Esophagus muscularis mucosa (tissue), 4 donors: ENCODE measurements around the gene NOXA1. TPM values are rescaled to one million over a fixed set of nuclear protein-coding genes. Genes with fewer than 3 reads are reported as not detected.
"Not testable (repeated sequence)": the region's sequence is repeated elsewhere in the genome, so short reads cannot be mapped to it uniquely, and the experiment has no call there.

Experiments
- DNase-seq: peaks from one replicate; pipeline ENCODE4 v3.0.0-alpha.2; 2017; ENCODE audit errors: extremely low spot score
- H3K27ac ChIP-seq, 4 donors: fragments of 200-600 bp; sonication (generic); replicated peaks in 1 of 4; 1 replicate in 3 of 4; 2 replicates in 1 of 4; pipeline ENCODE4 v1.5.1; 2016 to 2019; ENCODE audit warnings: mild to moderate bottlenecking in 1 of 4
- H3K27me3 ChIP-seq, 4 donors: fragments of 200-600 bp; sonication (generic); one replicate each; pipeline versions ENCODE4 v1.5.1 to v1.6.0; 2016 to 2019
- H3K36me3 ChIP-seq, 4 donors: fragments of 200-600 bp; sonication (generic); one replicate each; pipeline ENCODE4 v1.5.1; 2016 to 2019
- H3K4me1 ChIP-seq, 4 donors: fragments of 200-600 bp; sonication (generic); one replicate each; pipeline ENCODE4 v1.5.1; 2016 to 2019
- H3K4me3 ChIP-seq, 4 donors: fragments of 200-600 bp; sonication (generic); 1 replicate in 2 of 4; 2 replicates in 2 of 4; pipeline ENCODE4 v1.5.1; 2016 to 2019; ENCODE audit warnings: mild to moderate bottlenecking in 4 of 4, moderate library complexity in 1 of 4
- H3K9me3 ChIP-seq, 4 donors: fragments of 200-600 bp; sonication (generic); 1 replicate in 3 of 4; 2 replicates in 1 of 4; pipeline ENCODE4 v1.5.1; 2016 to 2019
- EP300 ChIP-seq: sonication (generic); formaldehyde crosslinking; IDR thresholded peaks from one replicate; pipeline ENCODE4 v1.6.1; 2017; ENCODE audit warnings: antibody characterized with exemption
- POLR2A ChIP-seq: fragments of 450-650 bp; IDR thresholded peaks from one replicate; pipeline ENCODE4 v1.6.1; 2017; ENCODE audit warnings: antibody characterized with exemption, moderate library complexity, mild to moderate bottlenecking, low read depth
- POLR2AphosphoS5 ChIP-seq, 2 donors: sonication (generic); formaldehyde crosslinking; IDR thresholded peaks; one replicate each; pipeline ENCODE4 v1.6.1; 2017; ENCODE audit warnings: antibody characterized with exemption in 2 of 2
- WGBS: methylation state at CpG from one replicate; pipeline ENCODE4 v1.1.5; 2018; 5-methylcytosine and 5-hydroxymethylcytosine counted together
- intact Hi-C: fragments of 100-400 bp; cut with DNase I; formaldehyde crosslinking; loops from one replicate; pipeline ENCODE4 v1.15.1; 2023
- total RNA-seq, 4 donors: library from RNA; depleted of rRNA; stranded (reverse); fragments of >200 nt; gene quantifications; one replicate each; pipeline versions ENCODE4 v1.1.0 to v1.2.1, GENCODE V29; 2016
- TF ChIP-seq, protein P1 (sequence below), 3 experiments: fragments of 200-600 bp in 2 of 3; fragments of 450-650 bp in 1 of 3; sonication (generic) in 2 of 3; IDR thresholded peaks; one replicate each; pipeline ENCODE4 v1.5.1; 2017 to 2019; ENCODE audit warnings: antibody characterized with exemption in 3 of 3, mild to moderate bottlenecking in 2 of 3, moderate library complexity in 1 of 3

Gene NOXA1
- total RNA-seq, 4 donors from 2014 or later, result 2.1 to 4.0 (median 3.0) TPM

DNA sequence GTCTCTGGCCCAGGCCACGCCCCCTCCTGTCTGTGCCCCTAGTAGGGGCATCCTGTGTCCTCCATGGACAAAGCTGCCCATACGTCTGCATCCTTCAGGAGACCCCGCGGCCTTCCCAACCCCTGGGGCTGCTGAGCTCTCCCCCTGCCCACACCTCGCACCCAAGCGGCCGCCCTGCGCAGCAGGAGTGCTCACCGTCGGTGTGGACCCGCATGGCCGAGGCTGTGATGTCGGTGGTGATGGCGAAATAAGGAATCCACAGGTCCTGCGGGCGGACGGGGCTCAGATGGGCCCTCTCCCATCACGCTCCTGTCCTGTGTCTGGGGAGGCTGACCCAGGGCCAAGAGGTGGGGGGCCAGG, 40.7 kb downstream of the NOXA1 start:
- H3K27ac ChIP-seq, result no peak overlapping the region
- intact Hi-C loops, result loop anchor here (10.0 kb wide), 1 partner anchor 61 kb away; no protein-coding TSS in a partner anchor
- no peaks in the 10 kb centered on the region for H3K9me3 ChIP-seq
- 95% methylated on average over 7 of the region's 18 CpGs for WGBS
- H3K27me3 ChIP-seq, result no peaks in the 10 kb centered on the region
- DNase-seq, result no peak
- H3K4me3 ChIP-seq, result no peak overlapping the region
- no peak for TF ChIP-seq EP300
- TF ChIP-seq POLR2AphosphoS5 (IDR thresholded peaks at IDR 0.05), result no peak
- TF ChIP-seq POLR2A, result no peak
- TF ChIP-seq, protein P1, sequence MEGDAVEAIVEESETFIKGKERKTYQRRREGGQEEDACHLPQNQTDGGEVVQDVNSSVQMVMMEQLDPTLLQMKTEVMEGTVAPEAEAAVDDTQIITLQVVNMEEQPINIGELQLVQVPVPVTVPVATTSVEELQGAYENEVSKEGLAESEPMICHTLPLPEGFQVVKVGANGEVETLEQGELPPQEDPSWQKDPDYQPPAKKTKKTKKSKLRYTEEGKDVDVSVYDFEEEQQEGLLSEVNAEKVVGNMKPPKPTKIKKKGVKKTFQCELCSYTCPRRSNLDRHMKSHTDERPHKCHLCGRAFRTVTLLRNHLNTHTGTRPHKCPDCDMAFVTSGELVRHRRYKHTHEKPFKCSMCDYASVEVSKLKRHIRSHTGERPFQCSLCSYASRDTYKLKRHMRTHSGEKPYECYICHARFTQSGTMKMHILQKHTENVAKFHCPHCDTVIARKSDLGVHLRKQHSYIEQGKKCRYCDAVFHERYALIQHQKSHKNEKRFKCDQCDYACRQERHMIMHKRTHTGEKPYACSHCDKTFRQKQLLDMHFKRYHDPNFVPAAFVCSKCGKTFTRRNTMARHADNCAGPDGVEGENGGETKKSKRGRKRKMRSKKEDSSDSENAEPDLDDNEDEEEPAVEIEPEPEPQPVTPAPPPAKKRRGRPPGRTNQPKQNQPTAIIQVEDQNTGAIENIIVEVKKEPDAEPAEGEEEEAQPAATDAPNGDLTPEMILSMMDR (IDR thresholded peaks at IDR 0.05), result no peak
- H3K4me1 ChIP-seq, result peaks cover 13 to 25% (median 22%) of the 10 kb centered on the region in 4 donors
- peaks cover 0 to 14% (median 4%) of the 10 kb centered on the region in 4 donors for H3K36me3 ChIP-seq

GRCh38 chr9:137464291-137464999, 41.3 kb downstream of the NOXA1 start:
- intact Hi-C loops, result loop anchor here (10.0 kb wide), 1 partner anchor 60 kb away; no protein-coding TSS in a partner anchor
- Histone ChIP-seq H3K27me3 (no peaks in the 10 kb centered on the region), H3K9me3 (no peaks in the 10 kb centered on the region), H3K4me1 (peaks cover 12 to 23% (median 21%) of the 10 kb centered on the region in 4 donors), H3K27ac (no peak overlapping the region), H3K36me3 (peaks cover 0 to 14% (median 4%) of the 10 kb centered on the region in 4 donors), H3K4me3 (no peak overlapping the region)
- TF ChIP-seq POLR2A (no peak), POLR2AphosphoS5 (IDR thresholded peaks at IDR 0.05) (no peak), EP300 (no peak)
- TF ChIP-seq, protein P1 (IDR thresholded peaks at IDR 0.05), result no peak
- no peak for DNase-seq
- 92% methylated on average over 23 of the region's 28 CpGs for WGBS

DNA sequence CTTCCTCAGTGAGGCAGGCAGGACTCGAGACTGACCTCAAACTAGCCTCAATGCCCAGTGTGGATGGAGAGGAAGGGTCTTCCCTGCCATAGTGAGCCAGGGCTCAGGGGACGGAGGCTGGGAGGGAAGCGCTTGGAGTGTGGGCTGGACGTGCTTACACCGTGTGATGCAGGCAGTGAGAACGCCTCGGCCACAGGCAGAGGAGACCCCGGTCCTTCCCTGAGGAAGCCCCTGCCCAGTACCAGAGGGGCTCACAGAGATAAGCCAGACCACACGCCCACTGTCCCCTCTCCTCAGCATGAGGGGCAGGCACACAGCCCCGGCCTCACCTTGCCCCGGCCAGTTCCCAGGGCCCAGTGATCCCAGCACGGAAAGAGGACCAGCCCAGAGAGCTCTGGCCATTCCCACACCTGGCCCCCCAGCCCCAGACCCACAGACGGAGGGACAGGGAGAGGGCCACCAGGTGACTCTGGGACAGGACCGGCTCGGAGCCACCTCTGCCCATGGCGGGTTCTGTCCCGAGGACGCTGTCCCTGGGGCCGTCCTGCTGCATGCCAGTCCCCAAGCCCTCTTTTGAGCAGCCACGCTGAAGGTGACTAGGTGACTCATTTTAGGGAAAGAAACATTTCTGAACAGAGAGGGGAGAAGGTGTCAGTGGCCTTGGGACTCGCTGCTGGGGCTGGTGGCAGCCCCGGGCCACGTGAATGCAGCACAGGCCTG, 42.0 kb downstream of the NOXA1 start:
- H3K9me3 ChIP-seq, result no peaks in the 10 kb centered on the region
- H3K27me3 ChIP-seq, result no peaks in the 10 kb centered on the region
- H3K4me3 ChIP-seq, result no peak overlapping the region
- peaks cover 0 to 14% (median 4%) of the 10 kb centered on the region in 4 donors for H3K36me3 ChIP-seq
- DNase-seq, result no peak
- H3K27ac ChIP-seq, result no peak overlapping the region
- intact Hi-C loops, result loop anchor here (10.0 kb wide), 1 partner anchor 60 kb away; no protein-coding TSS in a partner anchor
- no peak for TF ChIP-seq POLR2A
- TF ChIP-seq POLR2AphosphoS5 (IDR thresholded peaks at IDR 0.05), result no peak
- TF ChIP-seq, protein P1 (IDR thresholded peaks at IDR 0.05), result no peak
- TF ChIP-seq EP300, result no peak
- 89% methylated on average over 20 of the region's 23 CpGs for WGBS
- peaks cover 6 to 15% (median 14%) of the 10 kb centered on the region in 4 donors for H3K4me1 ChIP-seq

DNA sequence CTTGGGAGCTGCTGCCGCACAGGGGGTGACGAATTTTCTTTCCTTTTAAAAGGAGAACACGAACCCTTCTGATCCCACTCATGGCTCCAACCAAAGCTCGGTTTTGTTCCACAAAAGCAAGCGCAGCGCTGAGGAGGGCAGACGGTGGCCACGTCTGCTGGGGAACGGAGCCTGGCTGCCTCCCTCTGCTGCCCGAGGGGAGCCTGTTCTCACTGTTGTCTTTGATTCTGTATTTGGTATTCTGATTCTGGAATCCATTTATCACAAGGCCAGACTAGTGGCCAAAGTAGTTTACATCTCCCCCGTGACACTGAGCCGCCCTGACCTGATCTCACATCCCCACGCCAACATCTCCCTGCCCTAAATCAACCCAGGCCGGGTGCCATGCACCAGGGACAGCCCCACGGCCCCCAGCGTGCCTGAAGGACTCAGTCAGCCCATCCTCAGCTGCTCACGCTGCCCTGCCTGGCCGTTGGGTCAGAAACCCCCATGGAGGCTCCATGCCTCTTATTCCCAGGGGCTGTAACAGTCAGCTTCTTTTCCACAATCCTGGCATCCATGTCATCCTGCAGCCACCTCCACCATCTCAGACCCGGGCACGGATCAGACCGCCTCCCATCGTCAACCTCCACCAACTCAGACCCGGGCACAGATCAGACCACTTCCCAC, 42.7 kb downstream of the NOXA1 start:
- no peak for DNase-seq
- intact Hi-C loops, result loop anchor here (10.0 kb wide), 1 partner anchor 59 kb away; no protein-coding TSS in a partner anchor
- Histone ChIP-seq H3K36me3 (peaks cover 0 to 14% (median 4%) of the 10 kb centered on the region in 4 donors), H3K4me3 (no peak overlapping the region), H3K27ac (no peak overlapping the region), H3K9me3 (no peaks in the 10 kb centered on the region), H3K27me3 (no peaks in the 10 kb centered on the region), H3K4me1 (peaks cover 6 to 13% (median 11%) of the 10 kb centered on the region in 4 donors)
- TF ChIP-seq POLR2AphosphoS5 (IDR thresholded peaks at IDR 0.05) (no peak), EP300 (no peak), POLR2A (no peak)
- TF ChIP-seq, protein P1 (IDR thresholded peaks at IDR 0.05), result no peak
- 88% methylated on average over 21 of the region's 23 CpGs for WGBS

DNA sequence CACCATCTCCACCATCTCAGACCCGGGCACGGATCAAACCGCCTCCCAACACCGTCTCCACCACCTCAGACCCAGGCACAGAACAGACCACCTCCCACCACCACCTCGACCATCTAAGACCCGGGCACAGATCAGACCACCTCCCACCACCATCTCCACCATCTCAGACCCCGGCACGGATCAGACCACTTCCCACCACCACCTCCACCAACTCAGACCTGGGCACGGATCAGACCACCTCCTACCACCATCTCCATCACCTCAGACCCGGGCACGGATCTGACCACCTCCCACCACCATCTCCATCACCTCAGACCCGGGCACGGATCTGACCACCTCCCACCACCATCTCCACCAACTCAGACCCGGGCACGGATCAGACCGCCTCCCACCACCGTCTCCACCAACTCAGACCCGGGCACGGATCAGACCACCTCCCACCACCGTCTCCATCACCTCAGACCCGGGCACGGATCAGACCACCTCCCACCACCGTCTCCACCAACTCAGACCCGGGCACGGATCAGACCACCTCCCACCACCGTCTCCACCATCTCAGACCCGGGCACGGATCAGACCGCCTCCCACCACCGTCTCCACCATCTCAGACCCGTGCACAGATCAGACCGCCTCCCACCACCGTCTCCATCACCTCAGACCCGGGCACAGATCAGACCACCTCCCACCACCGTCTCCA, 43.3 kb downstream of the NOXA1 start:
- intact Hi-C loops, result loop anchor here (10.0 kb wide), 1 partner anchor 58 kb away; no protein-coding TSS in a partner anchor
- not testable (repeated sequence) for H3K9me3 ChIP-seq, H3K27ac ChIP-seq, H3K4me1 ChIP-seq, H3K27me3 ChIP-seq, DNase-seq, H3K4me3 ChIP-seq
- peaks cover 0 to 14% (median 4%) of the 10 kb centered on the region in 4 donors for H3K36me3 ChIP-seq
- WGBS, result 91% methylated on average over 35 of the region's 35 CpGs
